HUES64 (cell line): ENCODE results near the gene ABHD12.

Experiments
- H3K27ac ChIP-seq: 2 replicates; pipeline ENCODE4 v1.7.0; 2013; ENCODE audit warnings: low read depth, low read length, inconsistent platforms
- H3K27me3 ChIP-seq: 2 replicates; pipeline ENCODE4 v1.6.1; 2013; ENCODE audit warnings: mild to moderate bottlenecking, low read length; ENCODE audit not compliant: insufficient read depth
- H3K36me3 ChIP-seq: 2 replicates; pipeline ENCODE4 v1.6.1; 2013; ENCODE audit warnings: mild to moderate bottlenecking, low read length; ENCODE audit not compliant: insufficient read depth
- H3K4me1 ChIP-seq: 2 replicates; pipeline ENCODE4 v1.6.1; 2013; ENCODE audit warnings: mild to moderate bottlenecking, low read length, moderate library complexity; ENCODE audit not compliant: insufficient read depth
- H3K4me3 ChIP-seq: 2 replicates; pipeline ENCODE4 v1.5.1; 2013; ENCODE audit warnings: mild to moderate bottlenecking, low read length, moderate library complexity
- H3K9ac ChIP-seq: 2 replicates; pipeline ENCODE4 v1.6.1; 2013; ENCODE audit warnings: mild to moderate bottlenecking, low read depth, low read length
- H3K9me3 ChIP-seq: 2 replicates; pipeline ENCODE4 v1.6.1; 2013; ENCODE audit warnings: low read depth, low read length; ENCODE audit not compliant: insufficient read depth
- WGBS: fragments of 150-250, 120-280 bp; methylation state at CpG from one replicate; pipeline ENCODE4 v1.1.7; 2013; ENCODE audit warnings: missing lambda C conversion rate; 5-methylcytosine and 5-hydroxymethylcytosine counted together

Gene ABHD12

DNA sequence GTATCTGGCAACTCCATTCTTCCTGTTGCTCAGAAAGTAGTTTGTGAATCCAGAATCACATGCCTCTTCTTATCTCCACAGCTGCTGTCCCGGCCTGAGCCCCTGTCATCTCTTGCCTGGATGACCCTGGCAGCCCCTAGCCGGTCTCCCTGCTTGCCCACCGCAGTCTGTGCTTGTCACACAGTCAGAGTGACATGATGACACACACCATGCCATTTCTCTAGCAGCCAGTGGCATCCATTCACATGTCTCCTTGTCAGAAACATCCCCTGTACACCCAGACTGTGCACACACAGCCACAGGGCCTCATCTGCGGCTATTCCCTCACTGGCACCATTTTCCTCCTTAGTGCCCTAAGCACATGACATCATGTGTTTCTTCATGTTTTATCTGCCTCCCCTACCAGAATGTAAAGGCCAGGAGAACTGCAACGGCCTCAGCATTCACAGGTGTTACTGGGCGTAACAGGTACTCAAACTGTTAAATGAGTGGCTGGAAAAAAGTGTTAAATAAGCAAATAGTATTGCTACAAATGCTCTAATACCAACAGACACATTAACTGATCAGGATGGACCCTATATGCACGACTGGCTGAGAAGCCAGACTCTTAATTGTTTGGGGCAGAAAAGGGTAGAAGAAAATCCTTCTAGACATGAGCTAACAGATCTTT lies 9.6 kb downstream of the ABHD12 start:
- Histone ChIP-seq H3K27ac (no peak overlapping the region), H3K9ac (no peak overlapping the region), H3K27me3 (no peaks in the 10 kb centered on the region), H3K4me1 (no peaks in the 10 kb centered on the region), H3K4me3 (no peak overlapping the region), H3K36me3 (peaks cover 8% of the 10 kb centered on the region; the same call in 1 of the 2 replicates), H3K9me3 (no peaks in the 10 kb centered on the region)
- WGBS = 90% methylated on average over 7 of the region's 7 CpGs

DNA sequence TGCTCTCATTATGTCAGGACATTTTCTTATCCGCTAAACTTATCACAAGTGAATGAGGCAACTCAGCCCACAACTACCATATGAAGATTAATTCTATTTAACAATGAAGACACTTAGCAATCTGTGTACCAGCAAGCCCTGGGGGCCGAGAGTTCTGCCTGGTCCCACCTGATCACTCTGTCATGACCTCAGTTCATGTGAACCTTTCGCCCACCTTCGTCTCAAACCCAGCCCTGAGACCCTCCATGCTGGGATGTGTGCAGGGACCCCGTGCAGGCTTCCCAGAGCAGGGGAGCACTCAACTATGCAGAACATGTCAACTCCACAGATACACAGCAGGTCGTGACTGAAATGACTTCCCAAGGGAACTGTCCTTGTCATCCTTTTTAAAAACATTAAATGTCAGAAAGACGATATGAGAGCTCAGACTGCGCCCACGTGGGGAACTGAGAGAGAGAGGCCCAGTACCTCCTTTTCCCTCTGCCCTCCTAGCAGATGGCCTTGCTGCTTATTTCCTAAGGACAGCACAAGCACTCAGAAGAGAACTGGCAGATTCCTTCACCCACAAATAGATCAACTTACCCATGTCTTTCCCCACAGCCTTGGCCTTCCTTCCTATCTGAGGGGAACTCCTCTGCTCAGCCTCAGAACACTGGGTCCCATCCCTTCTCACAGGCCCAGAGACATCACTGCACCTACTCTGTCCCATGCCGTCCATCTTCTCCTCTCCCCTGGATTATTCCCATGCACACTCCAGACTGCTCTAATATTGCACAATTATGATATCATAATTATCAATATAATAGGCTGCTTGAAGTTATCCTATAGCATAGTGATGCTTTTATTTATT lies 11.5 kb downstream of the ABHD12 start:
- Histone ChIP-seq H3K27ac (no peak overlapping the region), H3K9ac (no peak overlapping the region), H3K36me3 (peaks cover 8% of the 10 kb centered on the region; the same call in 1 of the 2 replicates), H3K9me3 (no peaks in the 10 kb centered on the region), H3K4me3 (no peak overlapping the region), H3K27me3 (no peaks in the 10 kb centered on the region), H3K4me1 (no peaks in the 10 kb centered on the region)
- 94% methylated on average over 10 of the region's 10 CpGs for WGBS

GRCh38 chr20:25378189-25378883 lies 12.3 kb downstream of the ABHD12 start:
- no peaks in the 10 kb centered on the region for H3K27me3 ChIP-seq
- no peaks in the 10 kb centered on the region for H3K4me1 ChIP-seq
- WGBS = 94% methylated on average over 5 of the region's 5 CpGs
- no peaks in the 10 kb centered on the region for H3K9me3 ChIP-seq
- H3K36me3 ChIP-seq = peaks cover 8% of the 10 kb centered on the region; the same call in 1 of the 2 replicates
- H3K9ac ChIP-seq = no peak overlapping the region
- H3K4me3 ChIP-seq = no peak overlapping the region
- no peak overlapping the region for H3K27ac ChIP-seq

DNA sequence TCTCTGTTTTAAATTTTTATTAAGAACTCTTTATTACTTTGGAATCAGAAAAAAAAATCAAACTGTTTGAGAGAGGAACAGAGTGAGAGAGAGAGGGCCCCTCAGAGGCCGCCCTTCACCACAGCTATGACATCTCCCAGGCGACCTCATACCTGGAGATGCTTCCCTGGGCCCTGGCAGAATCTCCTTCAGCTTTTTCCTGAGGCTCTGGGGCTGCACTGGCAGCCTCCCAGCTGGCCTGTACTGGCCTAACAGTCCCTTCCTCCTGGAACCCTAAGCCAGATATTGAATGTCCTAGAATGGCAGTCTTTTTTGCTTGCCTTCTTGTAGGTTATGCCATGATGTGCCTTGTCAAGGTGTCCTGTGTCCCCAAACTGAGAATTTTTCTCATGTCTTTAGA lies 13.7 kb downstream of the ABHD12 start:
- H3K9me3 ChIP-seq = no peaks in the 10 kb centered on the region
- 97% methylated on average over 2 of the region's 2 CpGs for WGBS
- no peaks in the 10 kb centered on the region for H3K4me1 ChIP-seq
- H3K9ac ChIP-seq = no peak overlapping the region
- peaks cover 5% of the 10 kb centered on the region; the same call in 1 of the 2 replicates for H3K36me3 ChIP-seq
- no peak overlapping the region for H3K27ac ChIP-seq
- no peaks in the 10 kb centered on the region for H3K27me3 ChIP-seq
- no peak overlapping the region for H3K4me3 ChIP-seq

GRCh38 chr20:25376236-25376635 lies 14.4 kb downstream of the ABHD12 start:
- no peaks in the 10 kb centered on the region for H3K4me1 ChIP-seq
- H3K27me3 ChIP-seq = no peaks in the 10 kb centered on the region
- 97% methylated on average over 4 of the region's 4 CpGs for WGBS
- no peak overlapping the region for H3K9ac ChIP-seq
- H3K36me3 ChIP-seq = 0 out of 2 replicates have a peak, but pooled peaks cover 4% of the 10 kb centered on the region
- H3K4me3 ChIP-seq = no peak overlapping the region
- H3K9me3 ChIP-seq = no peaks in the 10 kb centered on the region
- no peak overlapping the region for H3K27ac ChIP-seq

DNA sequence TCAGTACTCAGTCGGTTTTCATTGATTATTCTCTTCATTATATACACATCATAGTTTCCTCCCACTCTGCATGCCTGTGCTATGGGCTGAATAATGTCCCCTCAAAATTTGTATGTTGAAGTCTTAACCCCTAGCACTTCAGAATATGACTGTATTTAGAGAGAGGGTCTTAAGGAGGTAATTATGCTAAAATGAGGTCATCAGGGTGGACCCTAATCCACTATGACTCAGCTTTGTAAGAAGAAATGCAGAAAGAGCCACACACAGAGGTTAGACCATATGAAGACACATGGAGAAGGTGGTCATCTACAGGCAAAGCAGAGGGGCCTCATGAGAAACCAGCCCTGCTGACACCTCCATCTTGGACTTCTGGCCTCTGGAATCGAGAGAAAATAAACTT lies 15.8 kb downstream of the ABHD12 start:
- Histone ChIP-seq H3K4me1 (no peaks in the 10 kb centered on the region), H3K4me3 (no peak overlapping the region), H3K27me3 (no peaks in the 10 kb centered on the region), H3K27ac (no peak overlapping the region), H3K36me3 (0 out of 2 replicates have a peak, but pooled peaks cover 2% of the 10 kb centered on the region), H3K9ac (no peak overlapping the region), H3K9me3 (no peaks in the 10 kb centered on the region)
- 98% methylated on average over 2 of the region's 2 CpGs for WGBS

GRCh38 chr20:25372584-25373336 lies 17.9 kb downstream of the ABHD12 start:
- H3K4me1 ChIP-seq = no peaks in the 10 kb centered on the region
- no peaks in the 10 kb centered on the region for H3K27me3 ChIP-seq
- 96% methylated on average over 9 of the region's 10 CpGs for WGBS
- no peaks in the 10 kb centered on the region for H3K9me3 ChIP-seq
- H3K36me3 ChIP-seq = no peaks in the 10 kb centered on the region
- H3K27ac ChIP-seq = no peak overlapping the region
- H3K9ac ChIP-seq = no peak overlapping the region
- no peak overlapping the region for H3K4me3 ChIP-seq

DNA sequence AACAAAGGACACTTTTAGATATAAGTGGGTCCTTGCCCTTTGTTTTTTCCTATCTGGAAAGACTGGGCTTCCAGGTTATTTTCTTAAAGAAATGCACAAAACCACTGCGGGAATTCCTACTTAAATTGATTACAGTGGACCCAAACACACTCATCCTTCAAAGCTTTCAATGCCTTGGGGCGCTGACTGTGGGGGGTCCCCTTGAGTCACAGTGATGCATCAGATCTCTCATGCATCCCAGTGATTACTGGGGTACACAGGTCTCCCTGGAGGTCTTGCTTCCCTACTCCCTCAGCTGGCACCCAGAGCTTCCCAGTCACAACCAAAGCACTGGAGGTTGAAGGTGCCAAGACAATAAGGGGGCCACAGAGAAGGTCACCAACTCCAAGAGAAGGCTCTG lies 20.7 kb downstream of the ABHD12 start:
- WGBS = 96% methylated on average over 2 of the region's 2 CpGs
- H3K36me3 ChIP-seq = no peaks in the 10 kb centered on the region
- no peaks in the 10 kb centered on the region for H3K9me3 ChIP-seq
- no peak overlapping the region for H3K4me3 ChIP-seq
- H3K9ac ChIP-seq = no peak overlapping the region
- H3K27me3 ChIP-seq = no peaks in the 10 kb centered on the region
- no peak overlapping the region for H3K27ac ChIP-seq
- no peaks in the 10 kb centered on the region for H3K4me1 ChIP-seq

DNA sequence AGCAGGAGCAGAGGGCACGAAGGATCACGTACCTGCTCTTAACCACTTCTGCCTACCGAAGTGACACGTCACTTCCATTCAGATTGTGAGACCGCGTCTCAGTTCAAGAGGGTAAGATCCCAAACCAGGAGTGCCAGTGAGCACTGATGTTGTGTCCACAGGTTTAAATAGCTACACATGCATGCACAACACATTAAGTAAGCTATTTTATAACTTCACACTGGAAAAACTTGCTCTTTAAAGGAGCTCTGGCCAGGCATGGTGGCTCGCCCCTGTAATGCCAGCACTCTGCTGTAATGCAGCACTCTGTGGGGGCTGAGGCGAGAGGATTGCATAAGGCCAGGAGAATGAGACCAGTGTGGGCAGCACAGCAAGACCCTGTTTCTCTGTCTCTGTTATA lies 21.1 kb downstream of the ABHD12 start:
- WGBS = 87% methylated on average over 8 of the region's 8 CpGs
- no peak overlapping the region for H3K27ac ChIP-seq
- peaks cover 3% of the 10 kb centered on the region; the same call in 1 of the 2 replicates for H3K4me1 ChIP-seq

DNA sequence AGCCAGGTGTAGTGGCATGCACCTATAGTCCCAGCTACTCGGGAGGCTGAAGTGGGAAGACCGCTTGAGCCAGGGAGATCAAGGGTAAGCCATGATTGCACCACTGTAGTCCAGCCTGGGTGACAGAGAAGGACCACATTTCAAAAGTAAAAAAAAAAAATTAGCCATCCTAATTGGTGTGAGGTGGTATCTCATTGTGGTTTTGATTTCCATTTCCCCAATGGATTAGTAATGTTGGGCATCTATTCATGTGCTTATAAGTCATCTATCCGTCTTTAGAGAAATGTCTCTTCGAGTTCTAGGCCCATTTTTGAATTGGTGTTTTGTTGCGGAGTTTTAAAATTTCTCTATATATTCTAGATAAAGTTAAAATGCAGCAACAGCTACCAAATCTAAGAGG lies 21.7 kb downstream of the ABHD12 start:
- no peak overlapping the region for H3K4me3 ChIP-seq
- H3K9me3 ChIP-seq = no peaks in the 10 kb centered on the region
- WGBS = 92% methylated on average over 4 of the region's 5 CpGs
- H3K4me1 ChIP-seq = peaks cover 4% of the 10 kb centered on the region; the same call in 1 of the 2 replicates
- H3K27me3 ChIP-seq = no peaks in the 10 kb centered on the region
- no peak overlapping the region for H3K9ac ChIP-seq
- no peaks in the 10 kb centered on the region for H3K36me3 ChIP-seq
- no peak overlapping the region for H3K27ac ChIP-seq

More for the DNA sequence above, 21.1 kb downstream of the ABHD12 start:
- Histone ChIP-seq H3K9ac (no peak overlapping the region), H3K27me3 (no peaks in the 10 kb centered on the region), H3K9me3 (no peaks in the 10 kb centered on the region), H3K36me3 (no peaks in the 10 kb centered on the region), H3K4me3 (no peak overlapping the region)
